Activated CD8-positive, alpha-beta T cell treated with anti-CD3 and anti-CD28 coated beads for 36 hours (primary cell): ENCODE results near the gene SESTD1. TPM values are rescaled to one million over a fixed set of nuclear protein-coding genes. Genes with fewer than 3 reads are reported as not detected.

Experiments
- ATAC-seq: fragments of 200-7000 bp; cut with Tn5 transposase; one replicate; pipeline ENCODE4 v1.10.0; 2021; ENCODE audit warnings: mild to moderate bottlenecking, moderate library complexity
- CTCF ChIA-PET: fragments of 350-600 bp; sonication (Branson Sonifier 250); formaldehyde crosslinking; loops from one replicate; lab custom pipeline; 2021; ENCODE audit warnings: antibody characterized with exemption; lab: Charles Lee
- POLR2A ChIA-PET: fragments of 350-600 bp; sonication (Branson Sonifier 250); formaldehyde crosslinking; loops from one replicate; lab custom pipeline; 2021; ENCODE audit warnings: antibody characterized with exemption; lab: Charles Lee
- DNase-seq: peaks from one replicate; pipeline ENCODE4 v3.0.0-alpha.2; 2020
- H3K27ac Mint-ChIP-seq: one replicate; pipeline ENCODE4 v1.8.0; 2021; ENCODE audit warnings: mild to moderate bottlenecking, mixed read lengths
- H3K27me3 Mint-ChIP-seq: one replicate; pipeline ENCODE4 v1.8.0; 2021; ENCODE audit warnings: mixed read lengths
- H3K36me3 Mint-ChIP-seq: one replicate; pipeline ENCODE4 v1.8.0; 2021; ENCODE audit warnings: low read depth, mixed read lengths
- H3K4me1 Mint-ChIP-seq: one replicate; pipeline ENCODE4 v1.8.0; 2021; ENCODE audit warnings: low read depth, mixed read lengths
- H3K4me3 Mint-ChIP-seq: one replicate; pipeline ENCODE4 v1.8.0; 2021; ENCODE audit warnings: mild to moderate bottlenecking, moderate library complexity, mixed read lengths
- H3K9me3 Mint-ChIP-seq: one replicate; pipeline ENCODE4 v1.8.0; 2021; ENCODE audit warnings: mixed read lengths
- intact Hi-C: fragments of 100-400 bp; cut with micrococcal nuclease; formaldehyde crosslinking; loops from one replicate; pipeline ENCODE4 v1.10.0; 2022
- total RNA-seq, 2 experiments: library from RNA; stranded (reverse); gene quantifications; one replicate each; pipeline ENCODE4 v1.2.3, GENCODE V29; 2021
- TF ChIP-seq, protein P1 (sequence below): fragments of 200-600 bp; IDR thresholded peaks from one replicate; pipeline ENCODE4 v1.8.0; 2022; ENCODE audit warnings: antibody characterized with exemption, mild to moderate bottlenecking

SESTD1 gene
- total RNA-seq, 2 experiments from 2014 or later, result 2.6 to 5.6 TPM

DNA sequence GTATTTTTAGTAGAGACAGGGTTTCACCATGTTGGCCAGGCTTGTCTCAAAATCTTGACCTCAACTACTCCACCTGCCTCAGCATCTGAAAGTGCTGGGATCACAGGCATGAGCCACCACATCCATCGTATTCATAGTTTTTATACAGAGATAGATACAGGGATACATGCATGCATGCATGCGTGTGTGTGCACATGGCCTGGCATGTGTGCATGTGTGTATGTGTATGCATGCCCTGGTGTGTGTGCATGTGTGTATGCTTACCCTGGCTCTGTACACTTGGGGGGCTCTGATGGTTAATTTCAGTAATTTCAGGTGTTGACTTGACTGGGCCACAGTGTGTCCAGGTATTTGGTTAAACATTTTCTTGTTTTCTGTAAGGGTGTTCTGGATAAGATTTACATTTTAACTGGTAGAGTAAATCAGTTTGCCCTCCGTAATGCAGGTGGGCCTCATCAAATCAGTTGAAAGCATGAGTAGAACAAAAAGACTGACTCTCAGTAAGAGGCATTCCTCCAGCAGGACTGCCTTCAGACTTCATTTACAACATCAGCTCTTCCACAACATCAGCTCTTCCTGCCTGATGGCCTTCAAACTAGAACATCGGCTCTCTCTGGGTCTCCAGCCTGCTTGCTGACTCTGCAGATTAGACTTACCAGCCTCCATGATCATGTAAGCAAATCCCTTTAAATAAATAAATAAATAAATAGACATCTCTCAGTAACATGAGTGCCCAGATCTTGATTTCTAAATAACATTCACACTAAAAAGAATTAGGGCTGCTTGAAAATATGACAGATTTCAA is 30.8 kb downstream of the SESTD1 start:
- H3K36me3 Mint-ChIP-seq, result no peaks in the 10 kb centered on the region
- TF ChIP-seq, protein P1, sequence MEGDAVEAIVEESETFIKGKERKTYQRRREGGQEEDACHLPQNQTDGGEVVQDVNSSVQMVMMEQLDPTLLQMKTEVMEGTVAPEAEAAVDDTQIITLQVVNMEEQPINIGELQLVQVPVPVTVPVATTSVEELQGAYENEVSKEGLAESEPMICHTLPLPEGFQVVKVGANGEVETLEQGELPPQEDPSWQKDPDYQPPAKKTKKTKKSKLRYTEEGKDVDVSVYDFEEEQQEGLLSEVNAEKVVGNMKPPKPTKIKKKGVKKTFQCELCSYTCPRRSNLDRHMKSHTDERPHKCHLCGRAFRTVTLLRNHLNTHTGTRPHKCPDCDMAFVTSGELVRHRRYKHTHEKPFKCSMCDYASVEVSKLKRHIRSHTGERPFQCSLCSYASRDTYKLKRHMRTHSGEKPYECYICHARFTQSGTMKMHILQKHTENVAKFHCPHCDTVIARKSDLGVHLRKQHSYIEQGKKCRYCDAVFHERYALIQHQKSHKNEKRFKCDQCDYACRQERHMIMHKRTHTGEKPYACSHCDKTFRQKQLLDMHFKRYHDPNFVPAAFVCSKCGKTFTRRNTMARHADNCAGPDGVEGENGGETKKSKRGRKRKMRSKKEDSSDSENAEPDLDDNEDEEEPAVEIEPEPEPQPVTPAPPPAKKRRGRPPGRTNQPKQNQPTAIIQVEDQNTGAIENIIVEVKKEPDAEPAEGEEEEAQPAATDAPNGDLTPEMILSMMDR, result no peak
- H3K4me1 Mint-ChIP-seq, result no peaks in the 10 kb centered on the region
- ATAC-seq, result no peak
- H3K27me3 Mint-ChIP-seq, result no peaks in the 10 kb centered on the region
- no peak overlapping the region for H3K4me3 Mint-ChIP-seq
- ChIA-PET CTCF (no interaction called here), POLR2A (no interaction called here)
- no peak overlapping the region for H3K27ac Mint-ChIP-seq
- DNase-seq, result no peak
- no peaks in the 10 kb centered on the region for H3K9me3 Mint-ChIP-seq
- intact Hi-C loops, result no loop called here

GRCh38 chr2:179233083-179233490 is 31.5 kb downstream of the SESTD1 start:
- intact Hi-C loops, result no loop called here
- ChIA-PET CTCF (interaction anchor here (0.9 kb wide), 1 partner anchor 178 kb away, joined by 3 read pairs; no protein-coding TSS in a partner anchor), POLR2A (no interaction called here)
- Mint-ChIP-seq H3K36me3 (no peaks in the 10 kb centered on the region), H3K4me1 (no peaks in the 10 kb centered on the region), H3K4me3 (no peak overlapping the region), H3K9me3 (no peaks in the 10 kb centered on the region), H3K27me3 (no peaks in the 10 kb centered on the region), H3K27ac (no peak overlapping the region)
- TF ChIP-seq, protein P1, result no peak
- no peak for DNase-seq
- no peak for ATAC-seq

GRCh38 chr2:179226961-179227259 is 37.7 kb downstream of the SESTD1 start:
- ChIA-PET CTCF (interaction anchor here (1.0 kb wide), 1 partner anchor 8 kb away, joined by 4 read pairs; no protein-coding TSS in a partner anchor), POLR2A (no interaction called here)
- no peaks in the 10 kb centered on the region for H3K9me3 Mint-ChIP-seq
- TF ChIP-seq, protein P1, result no peak
- no peak overlapping the region for H3K27ac Mint-ChIP-seq
- H3K4me1 Mint-ChIP-seq, result no peaks in the 10 kb centered on the region
- intact Hi-C loops, result no loop called here
- no peak overlapping the region for H3K4me3 Mint-ChIP-seq
- no peaks in the 10 kb centered on the region for H3K27me3 Mint-ChIP-seq
- ATAC-seq, result no peak
- DNase-seq, result no peak
- no peaks in the 10 kb centered on the region for H3K36me3 Mint-ChIP-seq

- Mint-ChIP-seq H3K36me3 (no peaks in the 10 kb centered on the region), H3K9me3 (no peaks in the 10 kb centered on the region), H3K27ac (no peak overlapping the region), H3K4me1 (no peaks in the 10 kb centered on the region), H3K27me3 (no peaks in the 10 kb centered on the region), H3K4me3 (no peak overlapping the region)
- ATAC-seq, result no peak
- TF ChIP-seq, protein P1, result no peak
- ChIA-PET CTCF (no interaction called here), POLR2A (no interaction called here)
- no peak for DNase-seq
- intact Hi-C loops, result no loop called here
These were observed 38.2 kb downstream of the SESTD1 start for GRCh38 chr2:179226203-179226960.

- H3K27me3 Mint-ChIP-seq, result no peaks in the 10 kb centered on the region
- no peak overlapping the region for H3K27ac Mint-ChIP-seq
- H3K4me1 Mint-ChIP-seq, result no peaks in the 10 kb centered on the region
- DNase-seq (no peak), ATAC-seq (no peak)
- H3K36me3 Mint-ChIP-seq, result no peaks in the 10 kb centered on the region
- H3K4me3 Mint-ChIP-seq, result no peak overlapping the region
- H3K9me3 Mint-ChIP-seq, result no peaks in the 10 kb centered on the region
- ChIA-PET CTCF (no interaction called here), POLR2A (no interaction called here)
- intact Hi-C loops, result no loop called here
- TF ChIP-seq, protein P1, result no peak
These were observed 40.3 kb downstream of the SESTD1 start for GRCh38 chr2:179224361-179224760.
